GM19468 (cell line): ENCODE results near the gene ZNF451.

Source experiments
- ATAC-seq: cut with Tn5 transposase; IDR thresholded peaks from one replicate; pipeline ENCODE4 v1.9.1; 2021; ENCODE audit warnings: mild to moderate bottlenecking, moderate library complexity, moderate number of reproducible peaks; ENCODE audit not compliant: unreplicated experiment; ENCODE audit errors: extremely low read depth

Gene ZNF451

DNA sequence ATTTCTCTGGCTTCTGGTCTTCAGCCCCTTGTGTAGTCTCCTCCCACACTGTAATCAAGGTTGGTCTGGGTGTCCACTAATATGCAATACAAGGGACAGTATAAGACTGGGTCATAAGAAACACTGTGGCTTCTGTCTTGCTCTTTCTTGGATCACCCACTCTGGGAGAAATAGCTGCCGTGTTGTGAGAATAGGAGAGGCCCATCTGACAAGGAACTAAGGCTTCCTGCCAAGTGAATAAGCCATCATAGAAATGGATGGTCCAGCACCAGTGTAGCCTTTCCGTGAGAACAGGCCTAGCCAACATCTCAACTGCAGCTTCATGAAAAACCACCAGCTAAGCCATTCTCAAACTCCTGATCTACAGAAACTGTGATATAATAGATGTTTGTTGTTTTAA lies 105.5 kb downstream of the ZNF451 start:
- no peak for ATAC-seq

GRCh38 chr6:57198926-57199636 lies 109.1 kb downstream of the ZNF451 start:
- no peak for ATAC-seq

- ATAC-seq, result no peak
These were observed 111.7 kb downstream of the ZNF451 start for GRCh38 chr6:57201718-57202117.

GRCh38 chr6:57205550-57206328 lies 115.8 kb downstream of the ZNF451 start:
- no peak for ATAC-seq

- no peak for ATAC-seq
These were observed 117.2 kb downstream of the ZNF451 start for GRCh38 chr6:57207141-57207540.

- ATAC-seq, result no peak
These were observed 117.9 kb downstream of the ZNF451 start for GRCh38 chr6:57207872-57208271.

- ATAC-seq, result peak; percentile 40
These were observed 119.0 kb downstream of the ZNF451 start for GRCh38 chr6:57209030-57209429.

- ATAC-seq, result no peak
These were observed 120.1 kb downstream of the ZNF451 start for GRCh38 chr6:57210060-57210459.

DNA sequence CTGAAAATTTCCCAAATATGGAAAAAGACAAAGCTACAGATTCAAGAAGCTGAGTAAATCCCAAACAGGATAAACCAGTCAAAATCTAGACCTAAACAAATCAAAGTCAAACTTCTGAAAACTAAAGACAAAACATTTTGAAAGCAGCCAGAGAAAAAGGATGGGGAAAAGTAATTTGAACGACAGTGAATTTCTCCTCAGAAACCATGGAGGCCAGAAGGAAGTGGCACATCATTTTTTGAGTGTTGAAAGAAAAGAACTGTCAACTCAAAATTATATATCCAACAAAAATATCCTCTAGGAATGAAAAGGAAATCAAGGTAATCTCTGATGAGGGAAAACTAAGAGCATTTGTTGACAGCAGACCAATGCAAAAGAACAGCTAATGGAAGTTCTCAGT lies 125.3 kb downstream of the ZNF451 start:
- no peak for ATAC-seq

DNA sequence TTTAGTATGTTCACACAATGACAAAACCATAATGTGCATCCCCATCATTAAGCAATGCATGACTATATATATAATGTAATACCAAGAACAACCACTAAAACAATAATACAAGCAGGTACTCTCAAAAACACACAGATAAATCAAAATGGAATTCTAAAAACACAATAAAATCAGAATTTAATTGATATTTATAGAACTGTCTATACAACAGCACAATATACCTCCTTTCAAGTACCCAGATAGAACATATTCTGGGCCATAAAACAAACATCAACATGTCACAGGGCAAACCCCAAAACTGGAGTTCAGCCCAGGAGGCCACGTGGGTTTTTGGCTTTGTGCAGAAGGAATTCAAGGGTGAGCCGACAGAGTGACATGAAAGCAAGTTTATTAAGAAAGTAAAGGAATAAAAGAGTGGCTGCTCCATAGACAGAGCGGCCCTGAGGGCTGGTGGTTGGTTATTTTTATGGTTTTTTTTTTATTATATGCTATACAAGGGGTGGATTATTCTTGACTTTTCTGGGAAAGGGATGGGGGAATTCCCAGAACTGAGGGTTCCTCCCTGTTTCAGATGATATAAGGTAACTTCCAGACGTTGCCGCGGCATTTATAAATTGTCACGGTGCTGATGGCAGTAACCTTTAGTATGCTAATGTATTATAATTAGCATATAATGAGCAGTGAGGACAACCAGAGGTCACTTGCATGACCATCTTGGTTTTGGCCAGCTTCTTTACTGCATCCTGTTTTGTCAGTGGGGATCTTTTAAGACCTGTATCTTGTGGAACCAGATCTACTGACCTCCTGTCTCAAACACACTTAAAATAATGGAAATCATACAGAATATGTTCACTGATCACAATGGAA lies 126.5 kb downstream of the ZNF451 start:
- no peak for ATAC-seq

DNA sequence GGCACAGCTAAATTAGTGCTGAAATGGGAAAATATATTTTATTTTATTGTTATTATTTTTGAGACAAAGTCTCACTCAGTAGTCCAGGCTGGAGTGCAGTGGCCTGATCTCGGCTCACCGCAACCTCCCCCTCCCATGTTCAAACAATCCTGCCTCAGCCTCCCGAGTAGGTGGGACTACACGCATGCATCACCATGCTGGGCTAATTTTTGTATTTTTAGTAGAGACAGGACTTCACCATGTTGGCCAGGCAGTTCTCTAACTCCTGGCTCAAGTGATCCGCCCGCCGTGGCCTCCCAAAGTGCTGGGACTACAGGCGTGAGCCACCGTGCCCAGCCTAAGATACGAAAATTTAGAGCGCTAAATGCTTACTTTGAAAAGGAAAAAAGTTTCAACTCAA lies 127.3 kb downstream of the ZNF451 start:
- ATAC-seq, result no peak
